Retinal pigment epithelial cell (primary cell): ENCODE measurements around the gene IDH2.

ENCODE experiments used
- DNase-seq: peaks from one replicate; pipeline ENCODE4 v3.0.0-alpha.2; 2010; ENCODE audit warnings: low read depth
- H3K4me3 ChIP-seq: 2 replicates; pipeline ENCODE4 v1.5.1; 2011; ENCODE audit warnings: mild to moderate bottlenecking, low read length, control low read depth, moderate library complexity
- CTCF ChIP-seq: conservative IDR thresholded peaks from 2 replicates; pipeline ENCODE4 v1.5.1; 2011; ENCODE audit warnings: low read depth, low read length, control low read depth, inconsistent platforms

The IDH2 gene

GRCh38 chr15:90035840-90036230 is 66.4 kb downstream of the IDH2 start:
- no peak for DNase-seq
- H3K4me3 ChIP-seq = no peak overlapping the region
- no peak for TF ChIP-seq CTCF

GRCh38 chr15:90035095-90035839 is 67.0 kb downstream of the IDH2 start:
- TF ChIP-seq CTCF = no peak
- no peak overlapping the region for H3K4me3 ChIP-seq
- no peak for DNase-seq

- TF ChIP-seq CTCF = no peak
- DNase-seq = no peak
- H3K4me3 ChIP-seq = no peak overlapping the region
Measured at GRCh38 chr15:90033448-90033847, 68.8 kb downstream of the IDH2 start.
